HepG2 (cell line): ENCODE measurements around the gene TOB1. TPM values are rescaled to one million over a fixed set of nuclear protein-coding genes. Genes with fewer than 3 reads are reported as not detected.

Experiments
- EED ChIP-seq: sonication (generic); formaldehyde crosslinking; IDR thresholded peaks from 2 replicates; pipeline ENCODE4 v1.5.0; 2020; ENCODE audit warnings: mild to moderate bottlenecking, missing genetic modification reagents
- FOSL1 ChIP-seq: sonication (generic); formaldehyde crosslinking; IDR thresholded peaks from 2 replicates; pipeline ENCODE4 v1.9.0; 2021; ENCODE audit warnings: missing genetic modification reagents, borderline replicate concordance
- KDM3A ChIP-seq: IDR thresholded peaks from 2 replicates; pipeline ENCODE4 v1.6.1; 2018; ENCODE audit warnings: low read depth, missing compliant biosample characterization
- NFE2 ChIP-seq: sonication (generic); formaldehyde crosslinking; IDR thresholded peaks from 2 replicates; pipeline ENCODE4 v1.4.0; 2020; ENCODE audit warnings: missing genetic modification reagents
- PLSCR1 ChIP-seq: sonication (generic); formaldehyde crosslinking; IDR thresholded peaks from 2 replicates; pipeline ENCODE4 v1.5.0; 2020; ENCODE audit warnings: missing genetic modification reagents, mild to moderate bottlenecking, borderline replicate concordance
- RNF2 ChIP-seq: fragments of 450-650 bp; conservative IDR thresholded peaks from 2 replicates; pipeline ENCODE4 v1.6.1; 2016; ENCODE audit warnings: low read depth
- RNF219 ChIP-seq: sonication (generic); formaldehyde crosslinking; IDR thresholded peaks from 2 replicates; pipeline ENCODE4 v1.5.0; 2020; ENCODE audit warnings: mild to moderate bottlenecking, missing genetic modification reagents
- SMAD9 ChIP-seq: sonication (generic); formaldehyde crosslinking; IDR thresholded peaks from 2 replicates; pipeline ENCODE4 v1.5.1; 2020; ENCODE audit warnings: mild to moderate bottlenecking, missing genetic modification reagents
- SMYD3 ChIP-seq: sonication (generic); formaldehyde crosslinking; IDR thresholded peaks from 2 replicates; pipeline ENCODE4 v1.8.1; 2023; ENCODE audit warnings: mild to moderate bottlenecking, missing genetic modification reagents
- STAT6 ChIP-seq: sonication (generic); formaldehyde crosslinking; IDR thresholded peaks from 2 replicates; pipeline ENCODE4 v1.4.0; 2020; ENCODE audit warnings: missing genetic modification reagents, mild to moderate bottlenecking, borderline replicate concordance
- ZBTB39 ChIP-seq: sonication (generic); formaldehyde crosslinking; IDR thresholded peaks from 2 replicates; pipeline ENCODE4 v1.5.0; 2020; ENCODE audit warnings: missing genetic modification reagents
- ZMYM3 ChIP-seq: sonication (generic); formaldehyde crosslinking; IDR thresholded peaks from 2 replicates; pipeline ENCODE4 v1.5.1; 2020; ENCODE audit warnings: mild to moderate bottlenecking, missing genetic modification reagents
- ZNF431 ChIP-seq: sonication (generic); formaldehyde crosslinking; IDR thresholded peaks from 2 replicates; pipeline ENCODE4 v1.9.0; 2022; ENCODE audit warnings: missing genetic modification reagents, low read depth, mild to moderate bottlenecking, borderline replicate concordance
- ZNF597 ChIP-seq: sonication (generic); formaldehyde crosslinking; IDR thresholded peaks from 2 replicates; pipeline ENCODE4 v1.5.0; 2020; ENCODE audit warnings: missing genetic modification reagents
- ZNF691 ChIP-seq: sonication (generic); formaldehyde crosslinking; IDR thresholded peaks from 2 replicates; pipeline ENCODE4 v1.4.0; 2020; ENCODE audit warnings: missing genetic modification reagents, low read depth, mild to moderate bottlenecking, borderline replicate concordance
- ZNF770 ChIP-seq: sonication (generic); formaldehyde crosslinking; IDR thresholded peaks from 2 replicates; pipeline ENCODE4 v1.5.0; 2020; ENCODE audit warnings: mild to moderate bottlenecking, missing genetic modification reagents
- ZSCAN31 ChIP-seq: sonication (generic); formaldehyde crosslinking; IDR thresholded peaks from 2 replicates; pipeline ENCODE4 v1.5.0; 2020; ENCODE audit warnings: low read depth, mild to moderate bottlenecking, missing genetic modification reagents
- polyA plus RNA-seq, 8 experiments: library from polyadenylated mRNA; depleted of rRNA in 3 of 8; stranded (reverse) in 7 of 8; unstranded in 1 of 8; fragments of >200 nt; fragmentation: Illumina TruSeq in 4 of 8; extraction: Trizol in 4 of 8; gene quantifications; 2 replicates each; pipeline versions ENCODE4 v1.2.1 to v1.2.3, GENCODE V29; 2011 to 2016; ENCODE audit warnings: low read depth in 4 of 8, missing spikeins in 1 of 8, mixed read lengths in 1 of 8; ENCODE audit not compliant: insufficient read depth in 1 of 8
- total RNA-seq, 5 experiments: library from RNA; depleted of rRNA; stranded (reverse); fragments of >200 nt; fragmentation: Illumina TruSeq; extraction: Trizol; gene quantifications; 2 replicates each; pipeline ENCODE4 v1.2.3, GENCODE V29; 2016; ENCODE audit warnings: low read depth in 1 of 5

Gene TOB1
- total and polyA plus RNA-seq, 2 of the 13 experiments (the other 11 are each of a cell fraction or from before 2014, with no cell fraction given), result 21.9 to 57.7 TPM

GRCh38 chr17:50905460-50905803 lies 39.3 kb upstream of the TOB1 start (continued):
- no peak for TF ChIP-seq RNF219 (CRISPR knock-in tag)
- no peak for TF ChIP-seq SMYD3 (CRISPR knock-in tag)
- TF ChIP-seq SMAD9 (CRISPR knock-in tag), result no peak
- TF ChIP-seq ZBTB39 (CRISPR knock-in tag), result no peak
- TF ChIP-seq STAT6 (CRISPR knock-in tag), result no peak; the same call in 1 of the 2 replicates
- TF ChIP-seq RNF2, result no peak
- peak; percentile 96 for TF ChIP-seq ZMYM3 (CRISPR knock-in tag)
- TF ChIP-seq ZNF691 (CRISPR knock-in tag), result no peak
- peak; percentile 38; the same call in 1 of the 2 replicates for TF ChIP-seq KDM3A (CRISPR knock-in tag)
- no peak; the same call in 1 of the 2 replicates for TF ChIP-seq ZNF431
- TF ChIP-seq EED (CRISPR knock-in tag), result no peak; the same call in 1 of the 2 replicates
- TF ChIP-seq ZSCAN31 (CRISPR knock-in tag), result peak; percentile 84
- TF ChIP-seq ZNF770 (CRISPR knock-in tag), result no peak; the same call in none of the 2 replicates
- TF ChIP-seq NFE2 (CRISPR knock-in tag), result no peak
- TF ChIP-seq ZNF597 (CRISPR knock-in tag), result no peak
- TF ChIP-seq PLSCR1, result no peak; the same call in 1 of the 2 replicates
- no peak for TF ChIP-seq FOSL1
